Breast epithelium (tissue), 4 donors: ENCODE data around the gene PPIB. TPM values are rescaled to one million over a fixed set of nuclear protein-coding genes. Genes with fewer than 3 reads are reported as not detected.

Experiments used
- DNase-seq, 2 donors: peaks; one replicate each; pipeline ENCODE4 v3.0.0-alpha.2; 2019; ENCODE audit warnings: low spot score in 2 of 2
- H3K27ac ChIP-seq, 2 donors: fragments of 200-600 bp; sonication (generic) in 1 of 2; one replicate each; pipeline ENCODE4 v1.5.1; 2016 to 2019; ENCODE audit warnings: mild to moderate bottlenecking in 1 of 2
- H3K27me3 ChIP-seq, 2 donors: fragments of 200-600 bp; sonication (generic) in 1 of 2; one replicate each; pipeline versions ENCODE4 v1.5.1 to v1.6.0; 2017 to 2019; ENCODE audit warnings: control low read depth in 1 of 2, mild to moderate bottlenecking in 1 of 2
- H3K36me3 ChIP-seq: fragments of 200-600 bp; one replicate; pipeline ENCODE4 v1.5.1; 2019
- H3K4me1 ChIP-seq, 2 donors: fragments of 200-600 bp; sonication (generic); one replicate each; pipeline ENCODE4 v1.5.1; 2016 to 2019; ENCODE audit warnings: control low read depth in 1 of 2
- H3K4me3 ChIP-seq, 3 donors: fragments of 200-600 bp; sonication (generic); 1 replicate in 2 of 3; 2 replicates in 1 of 3; pipeline ENCODE4 v1.5.1; 2016 to 2019; ENCODE audit warnings: mild to moderate bottlenecking in 3 of 3, moderate library complexity in 2 of 3
- H3K9me3 ChIP-seq, 2 donors: fragments of 200-600 bp; sonication (generic) in 1 of 2; one replicate each; pipeline ENCODE4 v1.5.1; 2016 to 2019; ENCODE audit warnings: control low read depth in 1 of 2
- CTCF ChIP-seq, 3 donors: fragments of 450-650 bp; IDR thresholded peaks; one replicate each; pipeline ENCODE4 v1.5.1; 2016 to 2017; ENCODE audit warnings: antibody characterized with exemption in 3 of 3, mild to moderate bottlenecking in 3 of 3, moderate library complexity in 3 of 3
- POLR2A ChIP-seq: fragments of 450-650 bp; IDR thresholded peaks from one replicate; pipeline ENCODE4 v1.6.1; 2016; ENCODE audit warnings: antibody characterized with exemption, mild to moderate bottlenecking, moderate library complexity
- POLR2AphosphoS5 ChIP-seq, 3 donors: sonication (generic); formaldehyde crosslinking; IDR thresholded peaks; one replicate each; pipeline ENCODE4 v1.6.1; 2017; ENCODE audit warnings: antibody characterized with exemption in 3 of 3
- intact Hi-C: fragments of 100-400 bp; cut with DNase I; formaldehyde crosslinking; loops from one replicate; pipeline ENCODE4 v1.15.1; 2023; ENCODE audit warnings: low total_unique reads
- total RNA-seq, 3 donors: library from RNA; depleted of rRNA; stranded (reverse); fragments of >200 nt; gene quantifications; one replicate each; pipeline ENCODE4 v1.1.0, GENCODE V29; 2016

PPIB gene
- 100 to 1,000 TPM; 239 to 331 (median 312) TPM for total RNA-seq

- intact Hi-C loops = no loop called here
- no peaks in the 10 kb centered on the region for H3K9me3 ChIP-seq
- DNase-seq = peak; percentile 96
- TF ChIP-seq POLR2A (peak; percentile 21), POLR2AphosphoS5 (IDR thresholded peaks at IDR 0.05) (peak; percentile 27 to 75 (median 69)), CTCF (IDR thresholded peaks at IDR 0.05) (peak in 1 of 3 donors; percentile 7)
- peak within 1 kb of the TSS; percentile 67 to 87 (median 81) for H3K4me3 ChIP-seq
- peaks cover 10 to 27% of the 10 kb centered on the region in 2 donors for H3K4me1 ChIP-seq
- H3K27me3 ChIP-seq = no peaks in the 10 kb centered on the region
- peaks cover 5% of the 10 kb centered on the region for H3K36me3 ChIP-seq
- H3K27ac ChIP-seq = peak within 1 kb of the TSS; percentile 76 to 90
These were observed at the start of gene PPIB for GRCh38 chr15:64162869-64163658. Gene PPIB (minus strand): TSS chr15:64163022. CDS start chr15:64162986, 36 bp downstream.

- Histone ChIP-seq H3K4me3 (no peak overlapping the region), H3K36me3 (no peaks in the 10 kb centered on the region), H3K27ac (no peak overlapping the region), H3K4me1 (no peaks in the 10 kb centered on the region), H3K9me3 (no peaks in the 10 kb centered on the region), H3K27me3 (no peaks in the 10 kb centered on the region)
- no peak for DNase-seq
- no peak for TF ChIP-seq POLR2AphosphoS5 (IDR thresholded peaks at IDR 0.05)
- no peak for TF ChIP-seq CTCF (IDR thresholded peaks at IDR 0.05)
- intact Hi-C loops = no loop called here
These were observed 48.9 kb upstream of the PPIB start for GRCh38 chr15:64211696-64212095.

GRCh38 chr15:64210371-64210770 is 47.5 kb upstream of the PPIB start:
- H3K27ac ChIP-seq = no peak overlapping the region
- H3K4me1 ChIP-seq = no peaks in the 10 kb centered on the region
- H3K4me3 ChIP-seq = no peak overlapping the region
- TF ChIP-seq POLR2A (no peak), CTCF (IDR thresholded peaks at IDR 0.05) (no peak), POLR2AphosphoS5 (IDR thresholded peaks at IDR 0.05) (no peak)
- DNase-seq = no peak
- H3K9me3 ChIP-seq = no peaks in the 10 kb centered on the region
- no peaks in the 10 kb centered on the region for H3K36me3 ChIP-seq
- intact Hi-C loops = no loop called here
- H3K27me3 ChIP-seq = no peaks in the 10 kb centered on the region

- TF ChIP-seq CTCF (IDR thresholded peaks at IDR 0.05) (peak in 2 of 3 donors; percentile 23 to 39), POLR2AphosphoS5 (IDR thresholded peaks at IDR 0.05) (no peak), POLR2A (no peak)
- Histone ChIP-seq H3K9me3 (no peaks in the 10 kb centered on the region), H3K27me3 (no peaks in the 10 kb centered on the region), H3K4me3 (no peak overlapping the region), H3K27ac (no peak overlapping the region), H3K36me3 (no peaks in the 10 kb centered on the region), H3K4me1 (no peaks in the 10 kb centered on the region)
- no peak for DNase-seq
- intact Hi-C loops = no loop called here
These were observed 47.0 kb upstream of the PPIB start for GRCh38 chr15:64209680-64210334.

GRCh38 chr15:64205202-64205601 is 42.4 kb upstream of the PPIB start:
- H3K4me3 ChIP-seq = no peak overlapping the region
- H3K4me1 ChIP-seq = no peaks in the 10 kb centered on the region
- no peaks in the 10 kb centered on the region for H3K36me3 ChIP-seq
- intact Hi-C loops = no loop called here
- no peak for DNase-seq
- no peak for TF ChIP-seq POLR2A
- no peak for TF ChIP-seq POLR2AphosphoS5 (IDR thresholded peaks at IDR 0.05)
- TF ChIP-seq CTCF (IDR thresholded peaks at IDR 0.05) = no peak
- no peak overlapping the region for H3K27ac ChIP-seq
- H3K9me3 ChIP-seq = no peaks in the 10 kb centered on the region
- no peaks in the 10 kb centered on the region for H3K27me3 ChIP-seq
